Keratinocyte (primary cell): ENCODE results near the gene NCEH1.

Experiments
- EZH2 ChIP-seq: IDR thresholded peaks from one replicate; pipeline ENCODE4 v1.6.1; 2012; ENCODE audit warnings: inconsistent platforms, mild to moderate bottlenecking, low read length, moderate library complexity
- TF ChIP-seq, protein P1 (sequence below), 3 experiments: IDR thresholded peaks in 1 of 3; conservative IDR thresholded peaks in 1 of 3; optimal IDR thresholded peaks in 1 of 3; 2 replicates in 2 of 3; 3 replicates in 1 of 3; pipeline versions ENCODE3 to v1.5.1; 2011; ENCODE audit warnings: low read length in 3 of 3, mild to moderate bottlenecking in 3 of 3, moderate library complexity in 2 of 3, control low read depth in 1 of 3, inconsistent platforms in 1 of 3; ENCODE audit not compliant: insufficient read depth in 2 of 3; ENCODE audit errors: extremely low read depth in 1 of 3

DNA sequence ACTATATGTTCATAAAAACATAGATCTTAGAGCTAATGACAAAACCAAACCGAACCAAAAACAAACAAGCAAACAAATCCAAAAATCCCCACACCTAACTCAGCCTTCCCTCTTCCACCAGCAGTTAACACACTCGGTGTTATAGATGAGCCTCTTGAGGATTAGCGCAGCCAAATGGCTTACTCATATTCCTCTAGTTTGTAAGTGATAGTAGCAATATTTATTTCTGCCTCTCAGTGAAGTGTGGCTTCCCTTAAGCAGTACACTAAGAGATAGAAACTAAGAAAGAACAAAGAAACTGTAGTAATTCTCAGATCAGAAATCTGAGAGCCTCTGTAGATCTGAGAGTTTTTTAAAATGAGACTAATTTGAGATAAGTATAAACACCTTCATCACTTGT, 2.4 kb upstream of the NCEH1 start:
- TF ChIP-seq, protein P1, sequence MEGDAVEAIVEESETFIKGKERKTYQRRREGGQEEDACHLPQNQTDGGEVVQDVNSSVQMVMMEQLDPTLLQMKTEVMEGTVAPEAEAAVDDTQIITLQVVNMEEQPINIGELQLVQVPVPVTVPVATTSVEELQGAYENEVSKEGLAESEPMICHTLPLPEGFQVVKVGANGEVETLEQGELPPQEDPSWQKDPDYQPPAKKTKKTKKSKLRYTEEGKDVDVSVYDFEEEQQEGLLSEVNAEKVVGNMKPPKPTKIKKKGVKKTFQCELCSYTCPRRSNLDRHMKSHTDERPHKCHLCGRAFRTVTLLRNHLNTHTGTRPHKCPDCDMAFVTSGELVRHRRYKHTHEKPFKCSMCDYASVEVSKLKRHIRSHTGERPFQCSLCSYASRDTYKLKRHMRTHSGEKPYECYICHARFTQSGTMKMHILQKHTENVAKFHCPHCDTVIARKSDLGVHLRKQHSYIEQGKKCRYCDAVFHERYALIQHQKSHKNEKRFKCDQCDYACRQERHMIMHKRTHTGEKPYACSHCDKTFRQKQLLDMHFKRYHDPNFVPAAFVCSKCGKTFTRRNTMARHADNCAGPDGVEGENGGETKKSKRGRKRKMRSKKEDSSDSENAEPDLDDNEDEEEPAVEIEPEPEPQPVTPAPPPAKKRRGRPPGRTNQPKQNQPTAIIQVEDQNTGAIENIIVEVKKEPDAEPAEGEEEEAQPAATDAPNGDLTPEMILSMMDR (optimal IDR thresholded peaks at IDR 0.05 in 1 of 3, IDR thresholded peaks at IDR 0.05 in 1 of 3, conservative IDR thresholded peaks at IDR 0.05 in 1 of 3; ENCODE audit: extremely low read depth in 1 of 3, insufficient read depth in 2 of 3, low read length in 3 of 3): no peak
- no peak for TF ChIP-seq EZH2
